Skeletal muscle tissue (tissue), 4 donors: Measurements from ENCODE around the gene NTF3. TPM values are rescaled to one million over a fixed set of nuclear protein-coding genes. Genes with fewer than 3 reads are reported as not detected.

Experiments
- H3K27ac ChIP-seq: one replicate; pipeline ENCODE4 v1.7.0; 2013; ENCODE audit warnings: mild to moderate bottlenecking, low read depth, low read length, inconsistent platforms
- H3K27me3 ChIP-seq, 3 donors: one replicate each; pipeline ENCODE4 v1.7.0; 2013; ENCODE audit warnings: low read length in 3 of 3; ENCODE audit not compliant: control insufficient read depth in 3 of 3, insufficient read depth in 3 of 3
- H3K36me3 ChIP-seq, 3 donors: one replicate each; pipeline ENCODE4 v1.7.0; 2013; ENCODE audit warnings: low read length in 3 of 3; ENCODE audit not compliant: control insufficient read depth in 3 of 3, insufficient read depth in 3 of 3
- H3K4me1 ChIP-seq, 3 donors: one replicate each; pipeline ENCODE4 v1.7.0; 2013; ENCODE audit warnings: low read length in 3 of 3, mild to moderate bottlenecking in 3 of 3; ENCODE audit not compliant: control insufficient read depth in 3 of 3, insufficient read depth in 3 of 3
- H3K4me3 ChIP-seq, 3 donors: one replicate each; pipeline ENCODE4 v1.7.0; 2013; ENCODE audit warnings: low read length in 3 of 3
- H3K9ac ChIP-seq, 3 donors: one replicate each; pipeline ENCODE4 v1.7.0; 2013; ENCODE audit warnings: low read length in 3 of 3, mild to moderate bottlenecking in 3 of 3, moderate library complexity in 2 of 3, low read depth in 1 of 3
- H3K9me3 ChIP-seq, 3 donors: one replicate each; pipeline ENCODE4 v1.7.0; 2013; ENCODE audit warnings: low read length in 3 of 3; ENCODE audit not compliant: control insufficient read depth in 3 of 3
- total RNA-seq: library from RNA; depleted of rRNA; stranded (reverse); fragments of >200 nt; gene quantifications from one replicate; pipeline ENCODE4 v1.2.3, GENCODE V29; 2014
- donor health status: Osteomylitis.

Gene NTF3
- total RNA-seq, 1 donor from 2014 or later = 2.6 TPM

GRCh38 chr12:5484426-5484825 lies 52.5 kb downstream of the NTF3 start:
- H3K27ac ChIP-seq = no peak overlapping the region
- H3K27me3 ChIP-seq = peaks cover 0 to 7% (median 4%) of the 10 kb centered on the region in 3 donors
- H3K9ac ChIP-seq = no peak overlapping the region
- no peak overlapping the region for H3K4me3 ChIP-seq
- no peaks in the 10 kb centered on the region for H3K36me3 ChIP-seq
- peaks cover 0 to 5% (median 0%) of the 10 kb centered on the region in 3 donors for H3K4me1 ChIP-seq
- H3K9me3 ChIP-seq = no peaks in the 10 kb centered on the region

GRCh38 chr12:5485454-5485853 lies 53.5 kb downstream of the NTF3 start:
- Histone ChIP-seq H3K27ac (no peak overlapping the region), H3K4me1 (peaks cover 0 to 9% (median 2%) of the 10 kb centered on the region in 3 donors), H3K4me3 (no peak overlapping the region), H3K9ac (no peak overlapping the region), H3K9me3 (no peaks in the 10 kb centered on the region), H3K36me3 (no peaks in the 10 kb centered on the region), H3K27me3 (peaks cover 0 to 4% (median 4%) of the 10 kb centered on the region in 3 donors)

- no peak overlapping the region for H3K4me3 ChIP-seq
- no peaks in the 10 kb centered on the region for H3K27me3 ChIP-seq
- no peaks in the 10 kb centered on the region for H3K36me3 ChIP-seq
- H3K9me3 ChIP-seq = no peaks in the 10 kb centered on the region
- peaks cover 0 to 9% (median 2%) of the 10 kb centered on the region in 3 donors for H3K4me1 ChIP-seq
- no peak overlapping the region for H3K9ac ChIP-seq
- no peak overlapping the region for H3K27ac ChIP-seq
Observed at GRCh38 chr12:5487076-5487475, 55.2 kb downstream of the NTF3 start.

GRCh38 chr12:5487948-5488625 lies 56.2 kb downstream of the NTF3 start:
- Histone ChIP-seq H3K4me3 (no peak overlapping the region), H3K36me3 (no peaks in the 10 kb centered on the region), H3K27ac (no peak overlapping the region)

GRCh38 chr12:5488626-5488955 lies 56.7 kb downstream of the NTF3 start:
- Histone ChIP-seq H3K4me1 (peaks cover 0 to 9% (median 2%) of the 10 kb centered on the region in 3 donors), H3K36me3 (no peaks in the 10 kb centered on the region), H3K27ac (no peak overlapping the region), H3K9ac (no peak overlapping the region), H3K4me3 (no peak overlapping the region), H3K27me3 (no peaks in the 10 kb centered on the region), H3K9me3 (no peaks in the 10 kb centered on the region)

More at GRCh38 chr12:5487948-5488625, 56.2 kb downstream of the NTF3 start:
- Histone ChIP-seq H3K27me3 (no peaks in the 10 kb centered on the region), H3K9me3 (no peaks in the 10 kb centered on the region), H3K4me1 (peaks cover 0 to 9% (median 2%) of the 10 kb centered on the region in 3 donors), H3K9ac (no peak overlapping the region)

GRCh38 chr12:5489017-5489416 lies 57.1 kb downstream of the NTF3 start:
- H3K27me3 ChIP-seq = no peaks in the 10 kb centered on the region
- peaks cover 0 to 9% (median 2%) of the 10 kb centered on the region in 3 donors for H3K4me1 ChIP-seq
- H3K9me3 ChIP-seq = no peaks in the 10 kb centered on the region
- no peak overlapping the region for H3K4me3 ChIP-seq
- H3K36me3 ChIP-seq = no peaks in the 10 kb centered on the region
- H3K9ac ChIP-seq = no peak overlapping the region
- no peak overlapping the region for H3K27ac ChIP-seq

- H3K9ac ChIP-seq = no peak overlapping the region
- H3K9me3 ChIP-seq = no peaks in the 10 kb centered on the region
- H3K4me3 ChIP-seq = no peak overlapping the region
- no peak overlapping the region for H3K27ac ChIP-seq
- peaks cover 0 to 9% (median 2%) of the 10 kb centered on the region in 3 donors for H3K4me1 ChIP-seq
- H3K27me3 ChIP-seq = no peaks in the 10 kb centered on the region
- no peaks in the 10 kb centered on the region for H3K36me3 ChIP-seq
Observed at GRCh38 chr12:5489760-5490406, 58.0 kb downstream of the NTF3 start.

GRCh38 chr12:5492562-5492961 lies 60.7 kb downstream of the NTF3 start:
- no peaks in the 10 kb centered on the region for H3K36me3 ChIP-seq
- no peak overlapping the region for H3K4me3 ChIP-seq
- no peak overlapping the region for H3K27ac ChIP-seq
- H3K4me1 ChIP-seq = peaks cover 2 to 9% (median 4%) of the 10 kb centered on the region in 3 donors
- H3K9me3 ChIP-seq = no peaks in the 10 kb centered on the region
- no peak overlapping the region for H3K9ac ChIP-seq
- H3K27me3 ChIP-seq = no peaks in the 10 kb centered on the region

GRCh38 chr12:5493018-5493417 lies 61.1 kb downstream of the NTF3 start:
- no peaks in the 10 kb centered on the region for H3K9me3 ChIP-seq
- no peaks in the 10 kb centered on the region for H3K36me3 ChIP-seq
- no peaks in the 10 kb centered on the region for H3K27me3 ChIP-seq
- peaks cover 2 to 9% (median 4%) of the 10 kb centered on the region in 3 donors for H3K4me1 ChIP-seq
- H3K9ac ChIP-seq = no peak overlapping the region
- no peak overlapping the region for H3K27ac ChIP-seq
- no peak overlapping the region for H3K4me3 ChIP-seq

GRCh38 chr12:5494343-5494742 lies 62.4 kb downstream of the NTF3 start:
- Histone ChIP-seq H3K9ac (no peak overlapping the region), H3K36me3 (no peaks in the 10 kb centered on the region), H3K4me3 (no peak overlapping the region), H3K4me1 (peaks cover 2 to 4% (median 4%) of the 10 kb centered on the region in 3 donors), H3K27me3 (no peaks in the 10 kb centered on the region), H3K9me3 (no peaks in the 10 kb centered on the region), H3K27ac (no peak overlapping the region)
